Glomerular visceral epithelial cell (primary cell): ENCODE data around the gene CEACAM1.
"Not testable (repeated sequence)": the region's sequence is repeated elsewhere in the genome, so short reads cannot be mapped to it uniquely, and the experiment has no call there.

Experiments used
- DNase-seq: peaks from one replicate; pipeline ENCODE4 v3.0.0-alpha.2; 2016; ENCODE audit errors: extremely low spot score

Gene CEACAM1

GRCh38 chr19:42512130-42512636 is 16.1 kb downstream of the CEACAM1 start:
- no peak for DNase-seq

- DNase-seq = no peak
Measured at GRCh38 chr19:42511340-42511739, 16.9 kb downstream of the CEACAM1 start.

DNA sequence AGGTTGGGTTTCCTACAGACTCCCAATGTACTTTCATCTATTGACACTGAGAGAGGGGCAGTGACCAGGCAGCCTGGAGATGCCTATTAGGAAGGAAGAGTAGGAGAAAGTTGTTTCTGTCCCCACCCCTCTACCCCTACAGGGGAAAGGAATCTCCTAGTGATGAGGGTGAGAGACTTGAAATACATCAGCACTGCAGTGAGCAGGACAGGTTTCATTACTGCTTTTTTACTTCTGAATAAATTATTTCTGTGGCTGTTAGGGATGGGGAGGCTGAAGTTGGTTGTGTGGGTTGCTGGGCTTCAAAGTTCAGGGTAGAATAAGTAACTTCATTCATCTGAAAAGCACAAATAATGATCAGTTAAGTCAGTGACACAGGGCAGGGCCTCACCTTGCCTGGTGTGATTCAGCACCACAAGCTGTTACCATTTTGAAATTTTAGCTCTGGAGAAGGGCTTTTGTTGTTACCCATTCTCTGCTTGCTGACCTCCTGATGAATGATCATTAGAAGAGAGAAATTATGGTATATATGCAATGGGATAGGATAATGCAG is 19.3 kb downstream of the CEACAM1 start:
- DNase-seq = no peak

DNA sequence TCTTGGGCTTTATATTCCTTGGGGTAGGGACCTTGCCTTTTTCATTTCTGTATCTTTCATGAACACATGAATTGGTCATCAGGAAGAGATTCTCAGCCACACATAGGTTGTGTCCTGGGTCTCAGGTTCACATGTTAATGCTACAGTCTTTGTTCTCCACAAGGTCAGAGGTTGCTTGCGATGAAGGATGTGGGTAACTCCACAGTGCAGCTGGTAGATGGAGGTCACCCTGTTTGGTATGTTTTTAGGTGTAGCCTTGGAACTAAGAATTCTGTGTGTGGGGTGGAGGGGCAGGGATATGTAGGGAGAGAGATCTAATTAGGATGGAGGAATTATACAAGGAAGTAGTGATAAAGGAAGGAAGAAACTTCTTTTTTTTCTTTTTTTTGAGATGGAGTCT is 23.2 kb downstream of the CEACAM1 start:
- DNase-seq = no peak

DNA sequence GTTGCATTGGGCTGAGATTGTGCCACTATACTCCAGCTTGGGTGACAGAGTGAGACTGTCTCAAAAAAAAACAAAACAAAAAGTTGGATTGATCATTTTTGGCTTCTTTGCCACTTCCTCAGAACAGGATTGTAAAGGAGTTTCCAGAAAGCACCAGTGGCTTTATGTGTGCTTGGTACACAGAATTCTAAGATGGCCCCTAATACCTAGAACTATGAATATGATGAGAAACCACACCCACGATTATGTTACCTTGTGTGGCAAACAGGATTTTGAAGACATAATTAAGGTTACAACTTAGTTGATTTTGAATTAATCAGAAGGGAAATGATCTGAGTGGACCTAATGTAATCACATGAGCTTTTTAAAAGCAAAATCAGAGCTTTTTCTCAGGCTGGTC is 26.5 kb downstream of the CEACAM1 start:
- DNase-seq = no peak

- DNase-seq = not testable (repeated sequence)
Measured at GRCh38 chr19:42501243-42501642, 27.0 kb downstream of the CEACAM1 start.

- DNase-seq = no peak
Measured at GRCh38 chr19:42498169-42498757, 30.0 kb downstream of the CEACAM1 start.

- peak; percentile 43 for DNase-seq
Measured at GRCh38 chr19:42497492-42498168, 30.7 kb downstream of the CEACAM1 start.

GRCh38 chr19:42496460-42497133 is 31.7 kb downstream of the CEACAM1 start:
- DNase-seq = no peak

- no peak for DNase-seq
Measured at GRCh38 chr19:42495663-42496062, 32.6 kb downstream of the CEACAM1 start.

DNA sequence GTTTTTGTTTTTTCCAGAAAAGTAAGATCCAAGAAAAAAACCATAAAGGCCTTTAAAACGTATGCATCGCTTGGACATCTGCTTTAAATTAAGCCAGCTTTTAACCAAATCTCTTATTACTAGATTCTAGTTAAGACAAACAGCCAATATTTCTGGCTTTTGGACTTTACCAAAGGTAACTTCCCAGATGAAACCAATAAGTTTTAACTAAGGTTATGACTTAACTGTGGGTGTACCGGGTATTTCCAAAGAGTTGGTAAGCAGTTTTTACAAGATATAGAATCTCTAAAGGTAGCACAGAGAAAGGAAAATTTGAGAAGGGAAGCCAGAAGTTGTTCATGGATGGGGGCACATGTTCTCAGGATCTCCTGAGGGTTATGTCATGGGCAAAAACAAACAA is 34.0 kb downstream of the CEACAM1 start:
- no peak for DNase-seq

DNA sequence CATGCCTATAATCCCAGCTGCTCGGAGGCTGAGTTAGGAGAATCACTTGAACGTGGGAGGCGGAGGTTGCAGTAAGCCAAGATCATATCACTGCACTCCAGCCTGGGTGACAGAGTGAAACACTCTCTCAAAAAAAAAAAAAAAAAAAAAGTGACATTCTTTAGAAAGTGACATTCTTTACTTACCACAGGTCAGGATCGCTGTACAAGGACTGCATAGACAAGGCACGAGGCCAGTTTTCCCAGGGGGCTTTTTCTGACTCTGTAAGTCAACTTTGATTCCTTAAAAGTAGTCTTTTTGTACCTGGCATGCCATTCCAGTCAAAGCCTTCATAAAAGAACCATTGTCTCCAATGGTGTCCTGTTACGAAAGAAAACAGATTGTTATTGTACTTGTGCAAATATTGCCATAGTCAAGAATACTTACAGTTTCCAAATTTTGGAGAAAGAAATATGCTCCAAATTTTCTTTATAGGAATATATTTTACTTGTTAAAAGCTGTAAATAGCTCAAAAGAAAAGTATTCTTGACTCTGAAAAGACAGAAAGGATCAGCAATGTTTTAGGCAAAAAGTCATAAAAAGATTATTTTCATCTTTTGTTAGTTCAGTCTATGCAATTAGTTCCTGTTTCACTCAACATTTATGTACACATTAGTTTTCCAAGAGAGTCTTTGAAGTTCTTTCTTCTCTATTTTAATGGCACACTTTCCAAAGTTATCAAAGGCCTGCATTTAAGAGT is 39.3 kb downstream of the CEACAM1 start:
- DNase-seq = no peak

DNA sequence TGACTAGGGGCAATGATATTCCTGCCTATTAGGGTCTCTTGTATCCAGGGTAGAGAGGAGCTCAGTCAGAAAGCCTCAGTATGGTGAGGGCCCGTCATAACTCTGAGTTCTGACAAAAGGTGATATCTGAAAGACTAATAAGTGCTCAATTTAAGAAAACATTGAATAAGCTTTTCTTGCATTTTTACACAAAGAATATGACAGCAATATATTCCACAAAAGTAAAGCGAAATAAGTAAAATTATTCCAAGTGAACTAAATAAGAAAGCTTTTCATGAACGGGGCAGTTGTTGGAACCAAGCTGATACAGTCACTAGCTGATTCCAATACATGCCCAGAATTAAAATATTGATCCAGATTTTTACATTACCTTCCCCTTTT is 40.5 kb downstream of the CEACAM1 start:
- DNase-seq = no peak

GRCh38 chr19:42487032-42487797 is 41.1 kb downstream of the CEACAM1 start:
- DNase-seq = no peak

- not testable (repeated sequence) for DNase-seq
Measured at GRCh38 chr19:42485036-42485435, 43.2 kb downstream of the CEACAM1 start.

- no peak for DNase-seq
Measured at GRCh38 chr19:42480335-42481095, 47.8 kb downstream of the CEACAM1 start.

- no peak for DNase-seq
Measured at GRCh38 chr19:42479736-42480135, 48.5 kb downstream of the CEACAM1 start.

- DNase-seq = no peak
Measured at GRCh38 chr19:42478765-42479311, 49.4 kb downstream of the CEACAM1 start.

DNA sequence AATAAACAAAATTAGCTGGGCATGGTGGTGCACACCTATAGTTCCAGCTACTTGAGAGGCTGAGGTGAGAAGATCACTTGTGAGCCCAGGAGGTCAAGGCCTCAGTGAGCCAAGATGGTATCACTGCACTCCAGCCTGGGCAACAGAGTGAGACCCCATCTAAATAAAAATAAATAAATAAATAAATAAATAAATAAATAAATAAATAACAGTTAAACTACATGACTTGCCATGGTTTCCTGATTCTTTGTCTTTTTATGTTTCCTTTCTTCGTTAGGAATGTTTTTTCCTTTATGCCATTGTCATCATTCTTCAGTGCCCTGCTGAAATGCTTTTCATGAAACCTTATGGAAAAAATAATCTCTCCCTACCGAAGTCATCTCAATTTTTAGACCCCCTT is 50.3 kb downstream of the CEACAM1 start:
- no peak for DNase-seq

- DNase-seq = no peak
Measured at GRCh38 chr19:42477117-42477516, 51.2 kb downstream of the CEACAM1 start.
